PC-9 (cell line): Measurements from ENCODE around the gene RBP4. TPM values are rescaled to one million over a fixed set of nuclear protein-coding genes. Genes with fewer than 3 reads are reported as not detected.

ENCODE experiments used
- Bru-seq: library from RNA; stranded (reverse); fragments of 400-500 nt; gene quantifications from one replicate; lab custom pipeline; 2021; lab: Mats Ljungman, UMichigan
- BruChase-seq, 2 experiments: library from RNA; stranded (reverse); fragments of 400-500 nt; gene quantifications; one replicate each; lab custom pipeline; 2021; lab: Mats Ljungman, UMichigan
- BruUV-seq: library from RNA; stranded (reverse); fragments of 400-500 nt; replicated peaks from 2 replicates; lab custom pipeline; 2021; lab: Mats Ljungman, UMichigan
- CTCF ChIA-PET: fragments of 300-600 bp; sonication (Branson Sonifier 250); formaldehyde crosslinking; loops from one replicate; lab custom pipeline; 2022; ENCODE audit warnings: antibody characterized with exemption; lab: Charles Lee
- POLR2A ChIA-PET: fragments of 300-600 bp; sonication (Branson Sonifier 250); formaldehyde crosslinking; loops from one replicate; lab custom pipeline; 2022; ENCODE audit warnings: antibody characterized with exemption; ENCODE audit not compliant: unreplicated experiment; lab: Charles Lee
- DNase-seq, 2 experiments: peaks; one replicate each; pipeline versions ENCODE4 v3.0.0 to v3.0.0-alpha.2; 2015 to 2022; ENCODE audit warnings: mixed read lengths in 1 of 2
- H2AFZ ChIP-seq: fragments of 200-600 bp; sonication (generic); 2 replicates; pipeline ENCODE4 v1.8.1; 2017; ENCODE audit warnings: antibody characterized with exemption
- H3F3A ChIP-seq: fragments of 200-600 bp; sonication (generic); 2 replicates; pipeline ENCODE4 v1.8.1; 2017; ENCODE audit warnings: antibody characterized with exemption, mild to moderate bottlenecking, low read depth; ENCODE audit not compliant: insufficient read depth
- H3K27ac ChIP-seq: fragments of 200-600 bp; sonication (generic); 2 replicates; pipeline ENCODE4 v1.6.1; 2016; ENCODE audit warnings: mixed run types
- H3K27me3 ChIP-seq: fragments of 200-600 bp; sonication (generic); 2 replicates; pipeline ENCODE4 v1.6.1; 2016; ENCODE audit warnings: low read depth, mixed run types; ENCODE audit not compliant: insufficient read depth
- H3K36me3 ChIP-seq: fragments of 200-600 bp; sonication (generic); 2 replicates; pipeline ENCODE4 v1.6.1; 2016; ENCODE audit warnings: low read depth, mixed run types
- H3K4me1 ChIP-seq: fragments of 200-600 bp; sonication (generic); replicated peaks from 2 replicates; pipeline ENCODE4 v1.6.1; 2016; ENCODE audit warnings: mixed run types; ENCODE audit not compliant: insufficient read depth
- H3K4me2 ChIP-seq: fragments of 200-600 bp; sonication (generic); 2 replicates; pipeline ENCODE4 v1.6.1; 2017; ENCODE audit warnings: mixed run types
- H3K4me3 ChIP-seq: fragments of 200-600 bp; sonication (generic); 2 replicates; pipeline ENCODE4 v1.6.1; 2016; ENCODE audit warnings: mixed run types
- H3K79me2 ChIP-seq: fragments of 200-600 bp; sonication (generic); 2 replicates; pipeline ENCODE4 v1.6.1; 2017; ENCODE audit warnings: low read depth, mixed run types
- H3K9me2 ChIP-seq: fragments of 200-600 bp; sonication (generic); 2 replicates; pipeline ENCODE4 v1.8.1; 2017; ENCODE audit warnings: mild to moderate bottlenecking; ENCODE audit not compliant: insufficient read depth
- H3K9me3 ChIP-seq: fragments of 200-600 bp; sonication (generic); 2 replicates; pipeline ENCODE4 v1.8.1; 2016; ENCODE audit warnings: low read depth; ENCODE audit not compliant: insufficient read depth
- H4K20me1 ChIP-seq: fragments of 200-600 bp; sonication (generic); 2 replicates; pipeline ENCODE4 v1.8.1; 2017; ENCODE audit not compliant: insufficient read depth
- EZH2 ChIP-seq: fragments of 200-600 bp; sonication (generic); IDR thresholded peaks from 2 replicates; pipeline ENCODE4 v1.8.0; 2017; ENCODE audit warnings: antibody characterized with exemption, low read depth
- intact Hi-C: fragments of 100-400 bp; cut with micrococcal nuclease; formaldehyde crosslinking; loops from one replicate; pipeline ENCODE4 v1.10.0; 2022; ENCODE audit not compliant: unreplicated experiment
- long read RNA-seq: library from polyadenylated mRNA; stranded (forward); transcript quantifications from one replicate; pipeline ENCODE4 v2.0.0, GENCODE V29; 2022
- total RNA-seq: library from RNA; stranded (reverse); gene quantifications from 2 replicates; pipeline ENCODE4 v1.2.3, GENCODE V29; 2021
- TF ChIP-seq, protein P1 (sequence below): fragments of 200-600 bp; sonication (generic); conservative IDR thresholded peaks from 2 replicates; pipeline ENCODE4 v1.6.1; 2017; ENCODE audit warnings: mixed run types, antibody characterized with exemption, mild to moderate bottlenecking, moderate library complexity

Gene RBP4
- total RNA-seq, result 0.57 TPM in 1 of 2 replicates, not detected in the other
- Bru-seq, nascent RNA, result percentile 7 among the genes with signal in this experiment
- percentile 6 among the genes with signal in this experiment for BruChase-seq, experiment 1, labeled RNA remaining after a 2-hour chase
- percentile 22 among the genes with signal in this experiment for BruChase-seq, experiment 2, labeled RNA remaining after a 6-hour chase
- long read RNA-seq, partial matches to known transcripts, result 0 of 1 reads
- long read RNA-seq, other reads (novel, unspliced or antisense), result 0 of 1 reads

DNA sequence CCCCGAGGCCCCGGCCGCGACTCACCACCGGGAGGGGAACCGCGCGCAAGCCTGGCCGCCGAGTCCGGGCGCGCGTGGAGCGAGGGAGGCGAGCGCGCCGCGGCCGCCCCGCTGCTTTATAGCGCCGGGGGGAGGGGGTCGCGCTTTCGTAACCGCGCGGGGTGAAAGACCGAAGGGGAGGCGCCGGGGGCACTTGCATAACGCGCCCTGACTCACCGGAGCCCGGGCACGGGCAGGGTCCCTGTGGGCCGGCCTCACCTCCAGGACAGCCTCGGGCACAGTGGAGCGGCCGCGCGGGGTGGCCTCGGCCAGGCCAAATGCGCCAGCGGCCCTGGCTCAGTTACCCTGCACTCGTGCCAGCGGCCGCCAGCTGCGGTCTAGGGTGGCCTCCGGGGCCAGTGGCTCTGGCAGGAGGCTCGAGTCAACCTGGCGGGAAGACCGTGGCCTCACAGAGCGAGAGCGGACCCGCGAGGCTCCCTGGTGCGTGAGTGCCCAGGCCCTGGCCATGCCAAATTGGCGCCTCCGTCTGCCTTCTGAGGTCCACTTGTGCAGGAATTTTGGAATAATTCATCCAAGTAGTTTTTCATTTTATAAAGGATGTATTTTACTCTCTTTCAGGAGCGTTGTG lies at the start of gene RBP4:
Gene RBP4 (minus strand): TSS at position 90 of the 628 bp plus-strand sequence. CDS start 207 bp downstream, outside the sequence.
- no peak within 1 kb of the TSS for H2AFZ ChIP-seq
- no peak within 1 kb of the TSS for H3K27ac ChIP-seq
- H3K27me3 ChIP-seq, result no peaks in the 10 kb centered on the region
- ChIA-PET POLR2A (no interaction called here), CTCF (no interaction called here)
- peak in 1 of 2 experiments; percentile 27 for DNase-seq
- TF ChIP-seq EZH2, result no peak
- TF ChIP-seq, protein P1, sequence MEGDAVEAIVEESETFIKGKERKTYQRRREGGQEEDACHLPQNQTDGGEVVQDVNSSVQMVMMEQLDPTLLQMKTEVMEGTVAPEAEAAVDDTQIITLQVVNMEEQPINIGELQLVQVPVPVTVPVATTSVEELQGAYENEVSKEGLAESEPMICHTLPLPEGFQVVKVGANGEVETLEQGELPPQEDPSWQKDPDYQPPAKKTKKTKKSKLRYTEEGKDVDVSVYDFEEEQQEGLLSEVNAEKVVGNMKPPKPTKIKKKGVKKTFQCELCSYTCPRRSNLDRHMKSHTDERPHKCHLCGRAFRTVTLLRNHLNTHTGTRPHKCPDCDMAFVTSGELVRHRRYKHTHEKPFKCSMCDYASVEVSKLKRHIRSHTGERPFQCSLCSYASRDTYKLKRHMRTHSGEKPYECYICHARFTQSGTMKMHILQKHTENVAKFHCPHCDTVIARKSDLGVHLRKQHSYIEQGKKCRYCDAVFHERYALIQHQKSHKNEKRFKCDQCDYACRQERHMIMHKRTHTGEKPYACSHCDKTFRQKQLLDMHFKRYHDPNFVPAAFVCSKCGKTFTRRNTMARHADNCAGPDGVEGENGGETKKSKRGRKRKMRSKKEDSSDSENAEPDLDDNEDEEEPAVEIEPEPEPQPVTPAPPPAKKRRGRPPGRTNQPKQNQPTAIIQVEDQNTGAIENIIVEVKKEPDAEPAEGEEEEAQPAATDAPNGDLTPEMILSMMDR, result no peak
- no peaks in the 10 kb centered on the region for H3K79me2 ChIP-seq
- no peak within 1 kb of the TSS for H3K4me3 ChIP-seq
- H3K9me3 ChIP-seq, result no peaks in the 10 kb centered on the region
- no TSS peak for BruUV-seq
- H3F3A ChIP-seq, result no peaks in the 10 kb centered on the region
- intact Hi-C loops, result no loop called here
- H3K36me3 ChIP-seq, result no peaks in the 10 kb centered on the region
- peak within 1 kb of the TSS; percentile 54 for H3K4me2 ChIP-seq
- H4K20me1 ChIP-seq, result no peaks in the 10 kb centered on the region
- H3K9me2 ChIP-seq, result no peaks in the 10 kb centered on the region
- no peaks in the 10 kb centered on the region for H3K4me1 ChIP-seq

DNA sequence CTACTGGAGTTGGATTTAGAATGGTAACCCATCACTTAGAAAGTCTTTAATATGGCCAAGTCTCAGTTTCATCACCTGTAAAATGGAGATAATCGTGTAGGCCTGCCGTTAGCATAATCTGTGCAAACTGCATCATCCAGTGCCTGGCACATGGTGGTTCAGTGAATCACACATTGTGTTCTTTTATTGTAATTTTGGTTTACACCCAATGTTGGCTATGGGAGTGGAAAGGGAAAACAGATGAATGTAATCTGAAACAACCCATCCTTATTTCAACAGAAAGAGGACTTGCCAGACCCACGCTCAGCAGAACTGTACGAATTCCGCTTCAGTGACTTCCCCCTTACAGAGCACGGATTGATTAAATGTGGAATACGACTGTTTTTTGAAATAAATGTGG lies 38.8 kb upstream of the RBP4 start:
- Histone ChIP-seq H3K9me3 (no peaks in the 10 kb centered on the region), H3K4me1 (no peaks in the 10 kb centered on the region), H3K4me3 (no peak overlapping the region), H3K4me2 (no peak overlapping the region), H2AFZ (no peak overlapping the region), H4K20me1 (no peaks in the 10 kb centered on the region), H3K27ac (no peak overlapping the region), H3F3A (no peaks in the 10 kb centered on the region), H3K9me2 (no peaks in the 10 kb centered on the region), H3K27me3 (no peaks in the 10 kb centered on the region), H3K79me2 (no peaks in the 10 kb centered on the region), H3K36me3 (no peaks in the 10 kb centered on the region)
- intact Hi-C loops, result no loop called here
- no peak for DNase-seq
- ChIA-PET CTCF (interaction anchor here (0.7 kb wide), 1 partner anchor 40 kb away, joined by 7 read pairs; no protein-coding TSS in a partner anchor), POLR2A (no interaction called here)
- no TSS peak for BruUV-seq
- TF ChIP-seq, protein P1, result no peak
- no peak for TF ChIP-seq EZH2

DNA sequence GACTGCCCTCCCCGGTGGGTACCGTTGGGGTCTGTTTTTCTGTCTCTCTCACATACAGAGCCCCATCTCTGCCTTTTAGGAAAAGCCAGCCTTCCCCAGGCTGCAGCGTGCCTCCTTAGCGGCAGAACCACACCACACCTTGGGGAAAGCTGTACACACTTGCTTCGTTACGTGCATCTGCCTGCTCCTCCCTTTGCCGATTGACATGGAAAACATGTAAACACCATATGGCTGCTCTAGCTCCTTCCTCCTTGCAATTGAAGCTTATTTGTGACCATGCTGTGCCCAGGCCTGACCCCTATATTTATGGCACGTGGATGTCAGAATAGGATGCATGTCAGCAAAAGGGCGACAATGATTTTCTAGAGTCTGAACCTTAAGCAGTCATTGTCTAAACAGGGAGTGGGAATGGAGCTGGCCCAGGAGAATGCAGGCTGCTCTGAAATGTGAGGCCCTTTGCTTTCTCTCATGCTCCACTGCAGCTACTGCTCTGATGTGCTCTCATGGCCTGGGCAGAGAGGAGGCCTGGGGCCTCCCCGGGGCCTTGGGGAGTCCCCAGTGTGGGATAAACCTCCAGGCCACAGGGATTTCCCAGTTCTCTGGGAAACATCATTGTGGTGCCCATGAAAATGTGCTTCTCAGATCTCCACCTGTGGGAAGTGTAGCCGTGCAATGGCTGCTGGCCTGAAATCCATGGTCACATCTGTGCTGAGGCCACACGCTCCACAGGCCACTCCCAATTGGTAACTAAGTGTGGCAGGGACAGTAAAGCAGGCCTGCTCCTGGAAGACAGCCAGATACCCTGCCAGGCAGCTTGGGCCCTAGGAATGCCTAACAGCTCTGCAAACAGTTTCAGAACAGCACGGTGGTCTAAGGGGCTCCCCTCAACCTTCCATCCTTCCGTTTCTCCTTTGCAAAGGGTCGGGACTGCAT lies 29.9 kb upstream of the RBP4 start:
- no peaks in the 10 kb centered on the region for H3K27me3 ChIP-seq
- no peak overlapping the region for H3K4me2 ChIP-seq
- H4K20me1 ChIP-seq, result no peaks in the 10 kb centered on the region
- POLR2A ChIA-PET, result interaction anchor here (0.7 kb wide), 1 partner anchor 771 kb away, joined by 6 read pairs; no protein-coding TSS in a partner anchor
- no TSS peak for BruUV-seq
- intact Hi-C loops, result no loop called here
- CTCF ChIA-PET, result no interaction called here
- no peaks in the 10 kb centered on the region for H3K9me3 ChIP-seq
- no peak overlapping the region for H3K4me3 ChIP-seq
- H3K36me3 ChIP-seq, result no peaks in the 10 kb centered on the region
- H3K27ac ChIP-seq, result no peak overlapping the region
- TF ChIP-seq, protein P1, result no peak
- TF ChIP-seq EZH2, result no peak
- no peak overlapping the region for H2AFZ ChIP-seq
- no peaks in the 10 kb centered on the region for H3F3A ChIP-seq
- DNase-seq, result no peak
- no peaks in the 10 kb centered on the region for H3K9me2 ChIP-seq
- no peaks in the 10 kb centered on the region for H3K4me1 ChIP-seq
- no peaks in the 10 kb centered on the region for H3K79me2 ChIP-seq
